K562 (cell line): Measurements from ENCODE around the gene CMTM8. TPM values are rescaled to one million over a fixed set of nuclear protein-coding genes. Genes with fewer than 3 reads are reported as not detected.

Source experiments
- BMI1 ChIP-seq: fragments of 150-350 bp; IDR thresholded peaks from 2 replicates; pipeline ENCODE4 v1.6.1; 2014; ENCODE audit warnings: low read length
- FIP1L1 ChIP-seq: fragments of 200-400 bp; formaldehyde crosslinking; IDR thresholded peaks from 2 replicates; pipeline ENCODE4 v1.6.1; 2018; ENCODE audit warnings: mild to moderate bottlenecking, low read depth, low read length; ENCODE audit not compliant: poor library complexity, severe bottlenecking
- IRF9 ChIP-seq: fragments of 450-650 bp; IDR thresholded peaks from 2 replicates; pipeline ENCODE4 v1.6.1; 2016; ENCODE audit warnings: missing biosample characterization, missing genetic modification characterization
- KDM1A ChIP-seq, 2 experiments: fragments of 450-650 bp; IDR thresholded peaks; 2 replicates each; pipeline ENCODE4 v1.6.1; 2016; ENCODE audit warnings: mild to moderate bottlenecking in 2 of 2
- MEF2A ChIP-seq: IDR thresholded peaks from 2 replicates; pipeline ENCODE4 v1.6.1; 2011; ENCODE audit warnings: low read depth, mild to moderate bottlenecking, low read length, moderate library complexity; ENCODE audit not compliant: control insufficient read depth
- RBM15 ChIP-seq: fragments of 200-400 bp; formaldehyde crosslinking; IDR thresholded peaks from 2 replicates; pipeline ENCODE4 v1.6.1; 2018; ENCODE audit warnings: mild to moderate bottlenecking, low read length, moderate library complexity; ENCODE audit not compliant: insufficient read depth
- REST ChIP-seq, 2 experiments: fragments of 450-650 bp; formaldehyde crosslinking in 1 of 2; IDR thresholded peaks; 2 replicates each; pipeline versions ENCODE4 v1.4.0 to v1.6.1; 2014 to 2020; ENCODE audit warnings: mild to moderate bottlenecking in 2 of 2, borderline replicate concordance in 1 of 2, low read depth in 1 of 2
- SIX5 ChIP-seq, 2 experiments: IDR thresholded peaks; 2 replicates each; pipeline ENCODE4 v1.6.1; 2011; ENCODE audit warnings: low read length in 2 of 2, borderline replicate concordance in 1 of 2, low read depth in 1 of 2, mild to moderate bottlenecking in 1 of 2, moderate library complexity in 1 of 2; ENCODE audit not compliant: insufficient read depth in 1 of 2
- TFAP4 ChIP-seq: sonication (generic); formaldehyde crosslinking; IDR thresholded peaks from 2 replicates; pipeline ENCODE4 v1.8.0; 2022; ENCODE audit warnings: missing genetic modification reagents, mild to moderate bottlenecking, moderate library complexity, borderline replicate concordance
- polyA plus RNA-seq, 8 experiments: library from polyadenylated mRNA; depleted of rRNA in 4 of 8; stranded (reverse) in 5 of 8; unstranded in 3 of 8; fragments of >200 nt; fragmentation: Nextera tagmentation in 2 of 8; fragmentation: Illumina TruSeq in 1 of 8; extraction: Ambion mirVana in 2 of 8; extraction: Trizol in 1 of 8; gene quantifications; 2 replicates each; pipeline versions ENCODE4 v1.2.1 to v1.2.3, GENCODE V29; 2011 to 2014; ENCODE audit warnings: inconsistent platforms in 1 of 8, missing spikeins in 1 of 8
- total RNA-seq, 7 experiments: library from RNA; depleted of rRNA in 6 of 7; stranded (reverse); fragments of >200 nt in 6 of 7; fragmentation: Illumina TruSeq in 2 of 7; extraction: Trizol in 2 of 7; gene quantifications; 2 replicates each; pipeline versions ENCODE4 v1.2.1 to v1.2.3, GENCODE V29; 2011 to 2021; ENCODE audit warnings: low replicate concordance in 1 of 7

Gene CMTM8
- total and polyA plus RNA-seq, 9 of the 15 experiments (the other 6 are each of a cell fraction or from before 2014, with no cell fraction given): not detected

GRCh38 chr3:32325201-32325600 lies 86.7 kb downstream of the CMTM8 start (continued):
- no peak for TF ChIP-seq REST (IDR thresholded peaks at IDR 0.05; ENCODE audit: borderline replicate concordance)
- TF ChIP-seq REST (CRISPR knock-in tag; IDR thresholded peaks at IDR 0.05; ENCODE audit: low read depth): no peak
- TF ChIP-seq IRF9: no peak
- no peak for TF ChIP-seq MEF2A
- TF ChIP-seq BMI1: no peak
- no peak for TF ChIP-seq FIP1L1
- TF ChIP-seq KDM1A (IDR thresholded peaks at IDR 0.05): no peak
- TF ChIP-seq TFAP4: no peak
- no peak for TF ChIP-seq SIX5 (IDR thresholded peaks at IDR 0.05; ENCODE audit: borderline replicate concordance in 1 of 2, insufficient read depth in 1 of 2, low read depth in 1 of 2, low read length in 2 of 2)
- TF ChIP-seq RBM15: no peak
